Measurements from ENCODE around the gene TOR2A. TPM values are rescaled to one million over a fixed set of nuclear protein-coding genes. Genes with fewer than 3 reads are reported as not detected.
"Not testable (repeated sequence)": the region's sequence is repeated elsewhere in the genome, so short reads cannot be mapped to it uniquely, and the experiment has no call there.

Gene TOR2A
- total and polyA plus RNA-seq, 5 experiments from 2014 or later: 9.8 to 24.7 (median 18.1) TPM

DNA sequence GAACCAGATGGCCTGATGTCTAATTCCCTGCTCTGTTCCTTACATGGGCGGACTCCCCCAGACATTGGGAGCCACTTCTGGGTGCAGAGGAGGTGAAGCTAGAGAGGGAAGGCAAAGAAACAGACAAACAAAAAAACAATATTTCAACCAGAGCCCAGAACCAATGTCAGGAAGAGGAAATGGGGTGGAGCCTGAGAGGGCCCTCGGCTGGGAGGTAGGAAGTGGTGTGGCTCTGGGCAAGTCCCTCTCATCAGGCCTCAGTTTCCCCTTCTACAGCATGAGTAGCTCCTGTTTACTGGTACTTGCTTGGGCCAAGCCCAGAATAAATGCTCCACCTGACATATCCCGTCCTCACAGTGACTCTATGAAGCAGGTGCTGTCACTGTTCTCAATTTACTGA is 32.3 kb upstream of the TOR2A start:
- peak overlapping the region; percentile 76 to 96 (median 93) for H3K27ac Mint-ChIP-seq
- peak overlapping the region; percentile 23 to 94 (median 74) for H3K4me3 Mint-ChIP-seq
- DNase-seq: no peak

DNA sequence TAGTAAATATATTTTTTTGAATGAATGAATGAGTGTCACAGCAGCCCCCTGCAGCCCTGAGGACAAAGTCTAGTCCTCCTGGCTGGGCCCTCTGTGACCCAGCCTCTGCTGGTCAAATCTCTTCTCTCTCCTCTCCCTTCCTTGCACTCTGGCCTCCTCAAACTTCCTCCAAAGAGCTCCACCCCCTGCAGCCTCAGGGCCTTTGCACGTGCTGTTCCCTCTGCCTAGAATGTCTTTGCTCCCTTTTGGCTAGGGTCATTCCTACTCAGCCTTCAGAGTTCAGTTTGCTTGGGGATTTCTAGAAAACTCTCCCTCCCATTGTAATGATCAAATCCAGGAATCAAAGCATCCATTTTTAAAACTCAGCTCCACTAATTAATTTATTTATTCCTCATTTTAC is 30.3 kb upstream of the TOR2A start:
- ATAC-seq (no peak), DNase-seq (no peak)
- Mint-ChIP-seq H3K27me3 (no peaks in the 10 kb centered on the region), H3K4me1 (peaks cover 44 to 87% (median 82%) of the 10 kb centered on the region in 4 donors), H3K36me3 (peaks cover 0 to 53% (median 11%) of the 10 kb centered on the region in 3 donors), H3K9me3 (no peaks in the 10 kb centered on the region), H3K4me3 (peak overlapping the region in 2 of 10 donors; percentile 9 to 45), H3K27ac (peak overlapping the region in 9 of 10 donors; percentile 16 to 95 (median 83))
- POLR2A ChIA-PET: interaction anchor here (0.8 to 12.1 kb wide), 5 partner anchors 8 to 56 kb away, joined by 3 to 237 read pairs (median 5); partner anchors contain the start of genes CDK9 and SH2D3C

More for the DNA sequence above, 32.3 kb upstream of the TOR2A start:
- POLR2A ChIA-PET: interaction anchor here (0.6 to 12.1 kb wide), 10 partner anchors 9 to 274 kb away, joined by 3 to 237 read pairs (median 4); partner anchors contain the start of genes CDK9, EEIG1, SH2D3C and TOR2A
- Mint-ChIP-seq H3K9me3 (no peaks in the 10 kb centered on the region), H3K36me3 (peaks cover 0 to 43% (median 11%) of the 10 kb centered on the region in 3 donors), H3K27me3 (no peaks in the 10 kb centered on the region), H3K4me1 (peaks cover 52 to 95% (median 92%) of the 10 kb centered on the region in 4 donors)
- no peak for ATAC-seq

DNA sequence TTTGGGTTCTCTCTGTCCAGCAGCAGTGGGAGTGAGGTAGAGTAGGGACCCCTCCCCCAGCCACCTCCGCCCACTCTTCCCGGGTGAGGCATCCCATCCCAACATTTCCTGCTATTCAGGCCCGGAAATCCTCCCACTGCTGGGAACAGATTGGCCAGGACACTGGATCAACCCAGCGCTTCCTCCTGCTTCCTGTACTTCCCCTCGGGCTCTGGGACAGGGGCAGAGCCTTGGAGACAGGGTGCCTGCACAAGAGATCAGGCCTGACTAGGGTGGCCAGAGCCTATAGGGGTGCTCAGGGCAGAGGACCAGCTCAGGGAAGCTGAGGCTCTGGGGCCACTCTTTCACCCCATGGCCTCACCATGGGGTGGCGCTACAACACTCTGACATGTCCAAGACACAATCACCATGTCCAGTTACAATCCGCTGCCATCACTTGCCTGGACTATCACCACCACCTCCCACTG is 28.9 kb upstream of the TOR2A start:
- Mint-ChIP-seq H3K36me3 (peaks cover 0 to 55% (median 11%) of the 10 kb centered on the region in 3 donors), H3K4me1 (peaks cover 38 to 73% (median 70%) of the 10 kb centered on the region in 4 donors), H3K27me3 (no peaks in the 10 kb centered on the region), H3K9me3 (no peaks in the 10 kb centered on the region), H3K4me3 (peak overlapping the region in 1 of 10 donors; percentile 5), H3K27ac (peak overlapping the region in 8 of 10 donors; percentile 41 to 85 (median 72))
- no peak for ATAC-seq
- POLR2A ChIA-PET: interaction anchor here (0.6 to 12.1 kb wide), 2 partner anchors 18 to 168 kb away, joined by 3 to 237 read pairs; partner anchors contain the start of genes CDK9 and SH2D3C
- DNase-seq: no peak

DNA sequence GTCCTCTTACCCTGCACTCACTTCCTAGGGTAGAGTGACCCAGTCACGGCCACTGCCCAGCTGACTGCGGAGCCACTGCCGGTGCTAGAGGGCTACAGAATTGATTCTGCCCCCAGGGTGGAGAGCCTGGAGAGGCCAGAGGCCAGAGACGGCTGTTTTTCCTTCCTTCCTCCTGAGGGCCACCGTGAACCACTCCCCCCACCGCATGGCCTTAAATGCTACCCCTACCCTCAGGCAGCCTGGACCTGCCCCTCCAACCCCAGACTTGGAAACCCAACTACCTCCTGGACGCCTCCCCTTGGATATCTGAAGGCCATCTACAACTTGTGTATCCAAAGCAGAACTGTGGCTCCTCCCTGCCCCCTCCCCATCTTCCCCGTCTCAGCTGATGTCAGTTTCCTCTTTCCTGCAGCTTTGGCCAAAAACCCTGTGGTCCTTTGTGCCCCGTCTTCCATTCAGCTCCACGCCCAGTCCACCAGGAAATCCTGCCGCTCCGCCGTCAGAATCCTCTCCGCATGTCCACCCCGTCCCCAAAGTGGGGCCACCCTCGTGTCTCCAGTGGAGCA is 27.1 kb upstream of the TOR2A start:
- POLR2A ChIA-PET: interaction anchor here (12.1 kb wide), 1 partner anchor 20 kb away, joined by 237 read pairs; the partner anchor contains the start of genes CDK9 and SH2D3C

DNA sequence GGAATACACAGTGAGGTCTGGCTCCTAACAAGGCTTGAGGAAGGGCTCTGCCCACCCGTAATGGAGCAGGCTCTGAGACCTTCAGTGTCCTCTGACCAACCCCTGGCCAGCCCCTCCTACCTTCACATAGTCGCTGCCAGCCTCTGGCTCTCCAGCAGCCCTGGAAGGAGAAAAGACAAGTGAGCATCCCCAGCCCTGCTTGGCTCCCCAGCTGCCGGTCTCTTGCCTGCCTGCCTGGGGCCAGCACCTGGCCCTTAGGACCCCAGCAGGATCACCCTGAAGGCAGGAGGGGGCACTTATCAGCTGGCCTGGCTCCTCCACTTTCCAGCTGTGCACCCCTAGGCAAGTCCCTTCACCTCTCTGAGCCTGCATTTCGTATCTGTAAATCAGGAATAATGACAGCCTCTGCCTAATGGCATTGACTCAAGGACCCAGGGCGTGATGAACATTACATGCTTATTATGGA is 26.4 kb upstream of the TOR2A start:
- DNase-seq: no peak
- Mint-ChIP-seq H3K36me3 (peaks cover 0 to 59% (median 11%) of the 10 kb centered on the region in 3 donors), H3K27ac (peak overlapping the region in 2 of 10 donors; percentile 36 to 57), H3K9me3 (no peaks in the 10 kb centered on the region), H3K27me3 (no peaks in the 10 kb centered on the region), H3K4me3 (no peak overlapping the region), H3K4me1 (peaks cover 26 to 56% (median 49%) of the 10 kb centered on the region in 4 donors)
- no peak for ATAC-seq
- POLR2A ChIA-PET: interaction anchor here (1.0 to 12.1 kb wide), 2 partner anchors 14 to 20 kb away, joined by 3 to 237 read pairs; partner anchors contain the start of genes CDK9 and SH2D3C

More for the DNA sequence above, 27.1 kb upstream of the TOR2A start:
- DNase-seq: no peak
- H3K27me3 Mint-ChIP-seq: no peaks in the 10 kb centered on the region
- H3K27ac Mint-ChIP-seq: peak overlapping the region in 9 of 10 donors; percentile 29 to 96 (median 76)
- H3K9me3 Mint-ChIP-seq: no peaks in the 10 kb centered on the region
- peaks cover 31 to 62% (median 55%) of the 10 kb centered on the region in 4 donors for H3K4me1 Mint-ChIP-seq
- peaks cover 0 to 62% (median 11%) of the 10 kb centered on the region in 3 donors for H3K36me3 Mint-ChIP-seq
- no peak overlapping the region for H3K4me3 Mint-ChIP-seq
- ATAC-seq: no peak

DNA sequence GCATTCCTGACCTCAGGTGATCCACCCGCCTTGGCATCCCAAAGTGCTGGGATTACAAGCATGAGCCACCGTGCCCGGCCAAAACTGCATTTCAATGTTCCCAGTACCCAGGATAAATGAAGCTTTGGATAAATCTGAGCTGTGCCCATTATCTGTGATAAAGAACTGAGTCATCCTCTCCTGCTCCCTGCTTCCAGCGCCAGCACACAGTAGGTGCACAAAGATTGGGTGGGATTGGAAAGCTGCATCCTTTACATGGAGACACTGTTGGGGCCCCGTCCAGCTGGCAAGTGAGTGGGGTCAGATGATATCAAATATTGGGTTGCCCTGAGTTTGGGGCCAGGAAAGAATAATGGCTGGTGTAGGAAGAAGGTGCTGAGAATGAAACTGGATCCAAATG is 26.0 kb upstream of the TOR2A start:
- Mint-ChIP-seq H3K36me3 (peaks cover 0 to 54% (median 6%) of the 10 kb centered on the region in 3 donors), H3K4me1 (peaks cover 22 to 51% (median 44%) of the 10 kb centered on the region in 4 donors), H3K27me3 (no peaks in the 10 kb centered on the region), H3K9me3 (no peaks in the 10 kb centered on the region), H3K27ac (peak overlapping the region in 4 of 10 donors; percentile 29 to 69 (median 49)), H3K4me3 (no peak overlapping the region)
- ATAC-seq (no peak), DNase-seq (no peak)
- POLR2A ChIA-PET: interaction anchor here (1.0 to 12.1 kb wide), 2 partner anchors 13 to 21 kb away, joined by 3 to 237 read pairs; partner anchors contain the start of genes CDK9 and SH2D3C

DNA sequence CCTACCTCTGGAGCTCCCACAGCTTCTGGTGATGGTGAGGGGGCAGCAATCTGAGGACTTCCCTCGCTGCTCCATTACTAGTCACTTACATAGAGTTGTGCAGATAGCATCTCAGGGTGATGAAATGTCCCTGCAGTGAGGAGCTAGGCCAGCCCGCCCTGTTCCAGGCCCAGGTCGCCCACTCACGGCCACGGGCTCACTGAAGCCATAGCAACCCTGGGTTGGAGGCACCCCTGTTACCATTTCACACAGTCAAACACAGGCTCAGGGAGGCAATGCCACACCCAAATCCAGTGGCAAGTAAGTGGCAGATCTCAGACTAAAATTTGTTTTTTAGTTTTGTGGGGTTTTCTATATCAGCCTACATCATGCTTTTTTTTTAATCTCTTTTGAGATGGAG is 23.7 kb upstream of the TOR2A start:
- DNase-seq: no peak
- H3K27me3 Mint-ChIP-seq: no peaks in the 10 kb centered on the region
- no peak for ATAC-seq
- H3K4me1 Mint-ChIP-seq: peaks cover 14 to 32% (median 24%) of the 10 kb centered on the region in 4 donors
- peaks cover 0 to 36% (median 3%) of the 10 kb centered on the region in 3 donors for H3K36me3 Mint-ChIP-seq
- peak overlapping the region in 9 of 10 donors; percentile 27 to 74 (median 60) for H3K27ac Mint-ChIP-seq
- H3K9me3 Mint-ChIP-seq: no peaks in the 10 kb centered on the region
- no peak overlapping the region for H3K4me3 Mint-ChIP-seq
- POLR2A ChIA-PET: interaction anchor here (0.8 to 1.4 kb wide), 2 partner anchors 14 to 24 kb away, joined by 3 to 5 read pairs; no protein-coding TSS in a partner anchor

DNA sequence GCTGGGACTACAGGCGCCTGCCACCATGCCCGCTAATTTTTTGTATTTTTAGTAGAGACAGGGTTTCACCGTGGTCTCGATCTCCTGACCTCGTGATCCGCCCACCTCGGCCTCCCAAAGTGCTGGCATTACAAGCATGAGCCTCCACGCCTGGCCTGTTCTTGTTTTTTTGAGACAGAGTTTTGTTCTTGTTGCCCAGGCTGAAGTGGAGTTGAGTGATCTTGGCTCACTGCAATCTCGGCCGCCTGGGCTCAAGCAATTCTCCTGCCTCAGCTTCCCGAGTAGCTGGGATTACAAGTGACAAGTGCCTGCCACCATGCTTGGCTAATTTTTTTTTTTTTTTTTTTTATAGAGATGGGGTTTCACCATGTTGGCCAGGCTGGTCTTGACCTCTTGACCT is 21.7 kb upstream of the TOR2A start:
- peaks cover 10 to 26% (median 13%) of the 10 kb centered on the region in 4 donors for H3K4me1 Mint-ChIP-seq
- H3K27me3 Mint-ChIP-seq, ATAC-seq, DNase-seq, H3K4me3 Mint-ChIP-seq, H3K9me3 Mint-ChIP-seq: not testable (repeated sequence)
- peak overlapping the region in 1 of 10 donors; percentile 51 for H3K27ac Mint-ChIP-seq
- POLR2A ChIA-PET: interaction anchor here (1.1 to 1.7 kb wide), 2 partner anchors 9 to 13 kb away, joined by 3 to 5 read pairs; no protein-coding TSS in a partner anchor
- H3K36me3 Mint-ChIP-seq: peaks cover 0 to 29% (median 0%) of the 10 kb centered on the region in 3 donors

DNA sequence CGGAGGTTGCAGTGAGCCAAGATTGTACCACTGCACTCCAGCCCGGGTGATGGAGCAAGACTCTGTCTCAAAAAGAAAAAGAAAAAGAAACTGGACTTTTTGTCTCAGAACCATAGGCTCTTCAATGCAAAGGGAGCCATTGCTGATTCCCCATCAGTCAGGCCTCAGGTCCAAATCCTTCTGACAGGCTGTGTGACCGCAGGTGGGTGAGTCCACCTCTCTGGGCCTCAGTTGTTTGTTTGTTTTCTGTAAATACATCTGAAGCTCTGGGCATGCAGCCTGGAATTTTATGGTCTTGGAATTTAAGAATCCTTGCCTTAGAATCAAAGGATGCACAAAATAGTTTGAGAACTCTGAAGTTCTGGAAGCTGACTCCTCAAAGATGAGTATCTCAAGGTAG is 21.1 kb upstream of the TOR2A start:
- no peak for ATAC-seq
- Mint-ChIP-seq H3K36me3 (peaks cover 0 to 31% (median 0%) of the 10 kb centered on the region in 3 donors), H3K27me3 (no peaks in the 10 kb centered on the region), H3K27ac (no peak overlapping the region), H3K4me3 (no peak overlapping the region), H3K9me3 (no peaks in the 10 kb centered on the region), H3K4me1 (peaks cover 15 to 30% (median 16%) of the 10 kb centered on the region in 4 donors)
- POLR2A ChIA-PET: interaction anchor here (0.7 to 1.7 kb wide), 3 partner anchors 10 to 21 kb away, joined by 3 to 5 read pairs (median 4); no protein-coding TSS in a partner anchor
- DNase-seq: no peak

DNA sequence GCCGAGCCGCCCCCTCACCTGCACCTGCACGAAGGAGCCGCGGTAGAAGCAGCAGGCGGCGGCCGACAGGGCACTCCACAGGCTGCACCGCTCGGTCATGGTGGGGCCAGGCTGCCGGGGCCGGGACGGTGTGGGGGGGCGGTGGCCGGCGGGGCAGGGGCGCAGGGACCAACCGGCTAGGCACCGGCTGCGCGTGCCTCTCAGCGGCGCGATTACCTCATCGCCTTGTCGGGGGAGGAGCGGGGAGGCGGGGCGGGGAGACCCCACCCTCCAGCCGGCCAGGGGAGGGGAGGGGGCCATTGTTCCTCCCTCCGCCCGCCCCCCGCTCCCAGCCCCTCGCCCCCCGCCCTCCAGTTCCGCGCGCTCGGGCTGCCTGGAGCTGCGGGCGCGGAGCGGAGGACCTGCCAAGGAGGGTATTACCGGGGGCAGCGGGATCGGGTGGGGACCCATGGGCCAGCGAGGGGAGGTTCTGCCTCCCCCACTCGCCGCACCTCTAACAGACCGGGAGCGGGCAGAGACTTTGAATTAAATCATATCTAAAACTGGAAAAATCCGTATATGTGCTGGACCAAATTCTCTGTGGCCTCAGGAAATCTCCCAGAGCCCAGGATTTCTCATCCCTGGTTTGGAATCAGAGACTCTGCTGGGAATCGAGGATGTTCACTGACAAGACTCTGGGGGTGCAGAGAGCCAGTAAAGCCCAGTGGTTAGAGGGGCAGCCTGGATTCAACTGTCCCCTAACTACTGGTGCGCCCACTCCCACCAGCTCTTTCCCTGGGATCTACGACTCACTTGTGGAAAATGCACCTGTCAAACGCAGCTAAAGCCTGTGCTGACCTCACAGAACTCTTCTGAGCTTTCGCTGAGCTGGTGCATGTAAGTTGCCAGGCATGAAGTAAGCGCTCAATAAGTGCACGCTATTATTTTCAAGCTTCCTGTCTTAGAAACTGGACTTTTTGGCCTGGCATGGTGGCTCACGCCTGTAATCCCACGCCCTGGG is 20.3 kb upstream of the TOR2A start:
- POLR2A ChIA-PET: interaction anchor here (0.6 to 0.8 kb wide), 2 partner anchors 15 to 16 kb away, joined by 3 read pairs; no protein-coding TSS in a partner anchor
- Mint-ChIP-seq H3K27me3 (no peaks in the 10 kb centered on the region), H3K36me3 (peaks cover 0 to 34% (median 3%) of the 10 kb centered on the region in 3 donors), H3K4me1 (peaks cover 15 to 31% (median 20%) of the 10 kb centered on the region in 4 donors), H3K27ac (peak overlapping the region in 1 of 10 donors; percentile 43), H3K4me3 (no peak overlapping the region), H3K9me3 (no peaks in the 10 kb centered on the region)
- DNase-seq (no peak), ATAC-seq (no peak)

DNA sequence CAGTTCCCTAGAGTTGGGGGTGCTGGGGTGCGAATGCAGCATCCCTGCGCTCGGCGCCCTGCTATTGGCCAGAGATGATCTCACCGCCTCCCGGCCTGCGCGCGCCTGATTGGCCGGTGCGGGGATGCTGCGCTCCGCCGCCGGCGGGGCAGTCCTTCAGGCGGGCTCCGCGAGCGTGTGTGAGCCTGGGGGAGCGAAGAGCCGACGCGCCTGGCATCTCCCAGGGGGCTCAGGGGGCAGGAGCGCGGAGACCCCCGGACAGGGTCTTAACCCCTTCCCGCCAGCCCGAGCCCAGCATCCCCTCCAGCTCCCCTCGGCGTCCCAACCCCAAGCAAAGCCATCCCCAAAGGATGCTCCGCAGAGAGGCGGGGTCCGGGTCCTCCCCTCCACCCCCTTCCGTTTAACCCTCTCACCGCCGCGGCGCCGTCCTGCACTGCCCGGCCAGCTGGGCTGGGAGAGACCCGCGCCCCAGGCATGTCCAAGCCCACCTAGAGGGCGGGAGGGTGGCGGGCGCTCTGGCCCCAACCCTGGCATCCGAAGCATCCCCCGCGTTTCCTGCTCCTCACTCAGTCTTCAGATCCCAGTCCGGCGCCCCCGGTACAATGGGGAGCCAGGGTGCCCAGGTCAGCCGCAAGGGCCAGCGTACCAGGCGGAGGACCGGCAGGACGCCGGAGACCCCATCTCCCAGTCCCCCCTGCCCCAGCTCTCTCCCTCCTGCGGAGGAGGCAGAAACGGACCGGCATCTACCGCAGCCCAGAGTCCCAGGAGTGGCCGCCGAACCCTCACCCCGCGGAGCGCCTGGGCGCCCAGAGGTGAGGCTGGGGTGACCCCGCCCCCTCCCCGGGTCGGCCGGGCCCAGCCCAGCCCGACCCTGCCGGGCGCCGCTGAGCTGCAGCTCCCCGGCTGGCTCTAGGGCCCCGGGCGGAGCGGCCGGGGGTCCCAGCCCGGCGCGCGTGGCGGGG is 19.3 kb upstream of the TOR2A start:
- Mint-ChIP-seq H3K27ac (peak overlapping the region in 1 of 10 donors; percentile 43), H3K4me1 (peaks cover 16 to 33% (median 22%) of the 10 kb centered on the region in 4 donors), H3K36me3 (peaks cover 0 to 37% (median 5%) of the 10 kb centered on the region in 3 donors), H3K27me3 (no peaks in the 10 kb centered on the region), H3K4me3 (no peak overlapping the region), H3K9me3 (no peaks in the 10 kb centered on the region)
- ATAC-seq (no peak), DNase-seq (no peak)
- POLR2A ChIA-PET: interaction anchor here (0.7 to 1.8 kb wide), 2 partner anchors 17 to 31 kb away, joined by 3 to 6 read pairs; partner anchors contain the start of gene CDK9

Measured in naive thymus-derived CD8-positive, alpha-beta T cell (primary cell).